NCI-H1930 (cell line): ENCODE data around the gene PRKG2.

Experiments
- DNase-seq, 2 experiments: peaks; one replicate each; lab custom pipeline; 2025; lab: John Stamatoyannopoulos, UW

The PRKG2 gene

DNA sequence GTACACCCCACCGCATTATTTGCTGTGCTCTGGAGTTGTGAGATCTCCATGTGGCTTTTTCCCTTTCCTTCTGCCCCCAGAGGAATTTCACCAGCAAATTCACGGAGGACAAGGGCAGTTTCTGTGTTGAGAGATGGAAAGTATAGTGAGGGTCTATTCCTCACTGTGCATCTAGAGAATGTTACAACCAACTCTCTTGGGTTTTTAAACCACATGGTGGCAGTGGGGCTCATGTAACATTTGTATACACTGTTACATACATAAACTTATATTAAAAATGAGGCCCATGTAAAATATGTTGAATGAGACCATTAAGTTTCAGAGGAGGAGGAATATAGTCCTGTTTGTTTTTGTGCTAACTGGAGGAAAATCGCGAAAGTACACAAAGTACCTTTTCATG is 909 bp upstream of the PRKG2 start:
- no peak for DNase-seq

DNA sequence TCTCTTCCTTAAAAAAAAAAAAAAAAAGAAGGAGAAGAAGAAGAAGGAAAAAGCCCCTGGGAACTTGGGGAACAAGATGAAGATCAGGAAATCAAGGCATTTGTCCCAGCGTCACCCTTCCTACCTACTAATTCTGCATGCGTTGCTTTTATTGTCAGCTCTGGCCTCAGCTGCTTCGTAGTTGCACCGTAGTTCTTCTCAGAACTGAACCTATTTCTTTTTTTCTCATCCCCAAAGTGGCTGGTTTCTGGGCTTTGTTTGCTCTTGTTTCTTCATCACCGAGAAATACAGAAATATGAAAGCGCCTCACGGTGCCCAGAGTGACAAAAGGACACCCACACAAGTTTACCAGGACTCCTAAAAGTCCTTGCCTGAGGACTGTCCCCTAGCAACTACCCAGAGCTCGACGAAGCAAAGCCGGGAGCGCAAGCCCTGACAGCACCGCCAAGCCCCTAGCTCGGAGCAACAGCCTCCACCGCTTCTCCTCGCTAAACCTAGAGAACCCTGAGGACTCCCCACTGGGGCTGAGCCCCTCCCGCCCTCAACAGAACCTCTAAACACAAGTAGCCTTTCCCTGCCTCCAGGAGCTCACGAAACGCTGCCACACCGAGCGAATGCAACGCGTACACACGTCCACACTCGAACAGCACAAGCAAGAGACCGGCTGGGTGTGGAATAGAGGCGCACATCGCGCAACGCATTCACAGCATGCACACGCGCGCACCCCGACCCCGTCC is 710 bp downstream of the PRKG2 start:
- no peak for DNase-seq

DNA sequence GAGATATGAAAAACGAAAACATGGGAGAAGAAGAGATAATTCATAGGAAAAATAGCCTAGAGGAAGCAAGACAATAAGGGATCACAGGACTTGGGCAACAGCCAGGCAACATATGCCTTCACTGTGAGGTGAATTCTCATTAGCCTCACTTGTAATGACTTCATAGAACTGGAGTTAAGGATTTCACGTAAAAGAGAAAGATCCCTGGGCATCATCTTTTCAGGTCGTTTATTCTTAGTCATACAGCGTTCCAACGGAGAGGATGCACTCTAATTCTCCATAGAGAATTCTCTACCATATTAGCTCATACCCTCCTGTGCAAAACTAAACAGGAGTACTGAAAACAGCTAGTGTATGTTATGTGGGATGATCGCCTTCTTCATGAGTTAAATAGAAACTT is 1.4 kb downstream of the PRKG2 start:
- DNase-seq = no peak

DNA sequence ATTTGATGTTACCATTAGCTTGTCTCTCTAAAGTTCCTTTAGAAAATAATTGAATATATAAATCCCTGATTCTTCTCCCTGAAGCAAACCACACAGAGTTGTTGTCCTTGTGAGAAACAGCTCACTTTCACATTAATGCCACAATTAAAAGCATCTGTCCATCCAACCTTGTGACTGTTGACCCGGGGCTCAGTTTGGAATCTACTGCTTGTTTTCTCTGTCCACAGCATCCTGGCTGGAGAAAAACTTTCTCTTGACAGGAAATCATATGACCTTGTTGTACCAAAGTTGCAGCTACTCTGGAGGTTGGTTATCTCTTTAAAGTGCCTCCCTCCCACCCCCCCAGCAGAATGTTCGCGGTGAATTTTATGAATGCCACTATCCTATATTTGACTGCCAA is 3.1 kb downstream of the PRKG2 start:
- no peak for DNase-seq

DNA sequence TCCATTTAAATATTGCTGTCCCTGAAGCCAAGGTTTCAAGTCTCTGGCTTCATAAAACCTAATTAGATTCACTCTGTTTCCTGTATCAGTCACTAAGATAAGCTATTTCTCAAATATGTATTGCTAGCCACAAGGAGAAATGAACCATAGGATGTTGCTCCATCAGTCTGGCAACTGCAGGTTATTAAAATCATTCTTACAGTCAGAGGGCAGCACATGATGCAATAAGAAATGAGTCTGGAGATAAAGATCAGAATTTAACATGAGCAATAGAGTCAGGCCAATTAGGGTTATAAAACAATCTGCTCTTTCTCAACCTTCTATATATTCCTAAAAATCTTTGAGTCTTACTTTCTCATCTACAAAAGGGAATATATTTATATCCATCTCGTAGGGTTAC is 7.2 kb downstream of the PRKG2 start:
- DNase-seq = no peak

DNA sequence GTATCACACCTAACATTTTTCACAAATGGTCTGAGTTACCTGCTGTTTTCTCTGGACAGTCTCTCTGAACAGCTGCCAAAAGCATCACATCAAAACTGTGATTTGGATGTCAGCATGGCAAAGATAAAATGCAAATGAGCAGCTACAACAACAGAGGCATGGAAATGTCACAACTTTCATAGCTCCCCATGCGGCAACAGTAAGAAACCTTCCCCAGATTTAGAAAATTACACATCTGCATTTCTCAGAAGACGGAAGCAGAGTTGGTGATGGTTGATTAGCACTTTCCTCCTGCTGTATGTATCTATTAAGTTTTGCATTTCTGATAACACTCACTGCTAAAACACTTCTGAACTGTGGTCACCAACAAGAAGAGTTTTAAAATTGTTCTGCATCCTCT is 9.7 kb downstream of the PRKG2 start:
- DNase-seq = no peak

DNA sequence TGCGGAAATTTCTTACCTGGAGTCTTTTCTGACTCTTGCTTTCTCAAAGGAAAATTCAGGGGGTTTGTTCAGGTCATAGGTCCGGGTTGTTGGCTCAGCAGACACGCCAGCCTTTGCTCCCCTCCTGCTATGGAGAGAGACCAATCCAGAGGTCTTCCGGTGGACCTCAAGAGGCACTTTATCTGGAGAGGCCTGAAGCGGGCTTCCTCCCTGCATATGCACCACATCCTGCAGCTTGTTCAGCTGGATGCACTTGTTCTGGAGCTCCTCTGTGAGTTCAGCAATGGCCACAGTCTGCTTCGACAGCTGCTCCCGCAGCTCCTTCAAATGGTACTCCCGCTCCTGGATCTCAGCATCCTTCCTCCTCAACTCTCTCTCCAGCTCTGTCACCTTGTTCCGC is 10.5 kb downstream of the PRKG2 start:
- DNase-seq = no peak

DNA sequence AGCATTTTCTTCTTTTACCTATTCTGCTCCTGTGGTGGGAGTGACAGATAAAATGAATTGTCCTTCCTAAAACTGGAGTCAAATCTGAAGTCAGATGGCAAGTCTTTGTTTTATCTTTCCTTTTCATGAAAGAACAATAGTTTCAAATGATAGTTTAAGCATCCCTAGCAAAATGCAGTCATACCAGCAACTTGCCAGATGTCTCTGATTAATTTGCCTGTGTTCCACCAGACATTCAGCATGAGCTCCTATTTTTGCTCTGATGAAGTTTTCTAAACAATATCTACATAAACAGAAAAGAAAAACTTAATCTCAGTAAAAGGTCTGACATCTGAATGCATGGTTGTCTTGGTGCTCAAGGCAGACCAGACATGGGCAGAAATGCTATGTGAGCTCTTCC is 15.2 kb downstream of the PRKG2 start:
- no peak for DNase-seq

DNA sequence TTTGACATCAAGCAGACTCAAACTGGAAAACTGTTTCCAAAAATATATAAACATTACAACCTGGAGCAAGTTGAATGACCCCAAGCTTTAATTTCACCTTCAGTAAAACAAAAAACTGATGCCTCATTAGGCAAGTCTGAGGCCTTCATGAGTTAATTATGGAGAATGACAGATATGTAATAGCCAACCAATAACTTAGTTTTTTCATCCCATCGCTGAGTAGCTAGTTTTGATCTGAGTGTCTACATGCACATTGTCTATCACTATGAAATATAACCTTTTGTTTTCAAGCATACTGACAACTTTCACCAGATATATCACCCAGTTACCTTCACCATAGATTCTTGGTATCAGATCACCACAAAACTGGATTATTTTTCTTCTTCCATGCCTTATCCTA is 16.4 kb downstream of the PRKG2 start:
- DNase-seq = no peak

DNA sequence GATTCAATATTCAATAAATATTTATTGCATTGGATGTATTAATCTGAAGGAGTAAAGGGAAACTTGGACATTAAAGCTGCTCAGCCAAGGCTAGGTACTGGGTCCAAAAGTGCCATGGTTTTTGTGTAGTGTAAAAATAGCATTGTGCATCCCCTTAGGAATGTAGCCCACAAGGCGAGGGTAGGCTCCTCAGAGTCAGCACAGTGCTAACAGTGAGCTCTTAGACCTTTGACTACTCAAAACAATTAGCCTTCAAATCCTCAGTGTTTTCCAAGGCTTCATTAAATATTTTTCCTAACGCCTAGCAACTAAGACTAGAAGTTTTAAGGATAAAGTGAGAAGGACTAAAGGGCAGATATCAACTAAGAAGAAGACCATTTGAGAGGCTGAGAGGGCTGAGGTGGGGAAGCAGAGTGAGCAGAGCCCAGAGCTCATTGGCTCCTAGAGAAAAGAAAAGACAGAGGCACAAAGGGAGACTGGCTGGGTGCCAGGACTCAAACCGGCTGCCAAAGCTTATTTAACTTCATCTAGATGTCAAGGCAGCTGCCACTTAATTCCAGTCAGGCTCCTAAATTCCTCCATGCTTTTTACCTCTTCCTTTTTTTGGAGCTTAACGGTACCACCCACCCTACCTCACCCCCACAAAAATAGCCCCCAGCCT is 17.0 kb downstream of the PRKG2 start:
- DNase-seq = peak in 1 of 2 experiments; percentile 5

DNA sequence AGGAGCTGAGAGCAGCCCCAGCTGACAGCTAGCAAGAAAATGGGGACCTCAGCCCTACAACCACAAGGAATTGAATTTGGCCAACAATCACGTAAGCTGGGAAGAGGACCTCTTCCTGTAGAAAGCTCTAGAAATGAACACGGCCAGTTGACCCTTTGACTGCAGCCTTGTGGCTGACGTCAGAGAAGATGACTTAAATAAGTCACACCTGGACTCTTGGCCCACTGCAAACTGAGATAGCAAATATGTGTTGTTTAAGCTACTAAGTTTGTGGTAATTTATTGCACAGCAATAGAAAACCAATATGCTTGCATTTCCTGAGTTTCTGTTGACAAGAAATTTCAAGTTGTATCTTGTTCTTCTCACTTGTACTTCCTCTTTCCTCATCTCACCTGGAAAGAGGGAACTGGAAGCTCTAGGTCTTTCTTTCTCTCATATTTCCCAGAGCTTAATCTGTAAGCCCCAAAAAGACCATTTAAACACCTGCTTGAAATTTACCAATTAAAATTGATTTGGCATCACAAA is 18.8 kb downstream of the PRKG2 start:
- no peak for DNase-seq

DNA sequence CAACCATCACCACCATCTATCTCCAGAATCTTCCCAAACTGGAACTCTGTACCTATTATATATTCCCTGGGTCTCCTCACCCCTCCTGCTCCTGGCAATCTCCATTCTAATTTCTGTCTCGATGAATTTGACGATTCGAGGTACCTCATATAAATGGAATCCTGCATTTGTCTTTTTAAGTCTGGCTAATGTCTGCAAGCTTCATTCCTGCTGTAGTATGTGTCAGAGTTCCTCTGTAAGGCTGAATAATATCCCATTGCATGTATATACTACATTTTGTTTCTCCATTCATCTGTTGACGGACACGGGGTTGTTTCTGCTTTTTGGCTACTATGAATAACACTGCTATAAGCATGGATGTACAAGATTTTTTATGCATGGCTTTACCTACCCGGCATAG is 19.5 kb downstream of the PRKG2 start:
- DNase-seq = no peak

DNA sequence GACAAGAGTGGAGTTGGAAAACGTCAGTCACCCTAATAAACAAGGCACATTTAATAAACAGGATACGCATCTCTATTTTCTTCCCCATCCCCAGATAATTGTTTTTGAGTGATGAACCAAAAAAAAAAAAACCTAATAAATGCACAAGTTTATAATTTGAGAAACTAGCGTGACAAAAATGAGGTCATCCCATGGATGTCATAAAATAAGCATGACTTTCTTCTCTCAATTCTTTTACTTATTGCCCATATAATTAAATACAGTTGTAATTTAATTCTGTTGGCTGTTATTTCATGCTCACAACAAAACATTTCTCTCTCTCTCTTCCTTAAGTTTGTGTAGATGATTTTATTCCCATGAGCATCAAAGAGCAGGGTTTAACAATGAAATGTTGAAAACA is 20.7 kb downstream of the PRKG2 start:
- DNase-seq = no peak

DNA sequence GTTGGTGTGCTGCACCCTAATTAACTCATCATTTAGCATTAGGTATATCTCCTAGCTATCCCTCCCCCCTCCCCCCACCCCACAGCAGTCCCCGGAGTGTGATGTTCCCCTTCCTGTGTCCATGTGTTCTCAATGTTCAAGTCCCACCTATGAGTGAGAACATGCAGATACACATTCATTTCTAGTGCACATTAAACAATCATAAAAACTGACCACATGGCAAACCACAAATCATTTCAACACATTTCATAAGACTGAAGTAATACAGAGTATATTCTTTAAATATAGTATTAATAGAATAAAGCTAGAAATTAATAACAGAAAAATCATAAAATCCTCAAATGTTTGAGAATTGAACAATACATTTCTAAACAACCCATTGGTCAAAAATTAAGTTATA is 34.1 kb downstream of the PRKG2 start:
- DNase-seq = no peak

DNA sequence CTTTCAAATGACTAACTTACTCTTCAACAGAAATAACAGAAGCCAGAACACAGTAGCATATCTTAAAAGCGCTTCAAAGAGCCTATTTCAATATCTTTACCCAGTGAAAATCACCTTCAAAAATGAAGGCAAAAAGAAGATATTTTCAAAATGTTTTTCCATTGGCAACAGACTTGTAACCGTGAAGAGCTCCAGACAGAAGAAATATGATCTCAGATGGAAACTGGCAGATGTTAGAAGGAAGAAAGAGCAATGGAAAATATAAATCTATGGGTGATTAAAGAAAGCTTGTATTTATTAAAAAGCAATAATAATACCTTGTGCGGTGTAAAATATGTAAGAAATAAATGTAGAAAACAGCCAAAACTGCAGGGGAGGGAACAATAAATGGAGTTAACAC is 35.7 kb downstream of the PRKG2 start:
- DNase-seq = no peak

DNA sequence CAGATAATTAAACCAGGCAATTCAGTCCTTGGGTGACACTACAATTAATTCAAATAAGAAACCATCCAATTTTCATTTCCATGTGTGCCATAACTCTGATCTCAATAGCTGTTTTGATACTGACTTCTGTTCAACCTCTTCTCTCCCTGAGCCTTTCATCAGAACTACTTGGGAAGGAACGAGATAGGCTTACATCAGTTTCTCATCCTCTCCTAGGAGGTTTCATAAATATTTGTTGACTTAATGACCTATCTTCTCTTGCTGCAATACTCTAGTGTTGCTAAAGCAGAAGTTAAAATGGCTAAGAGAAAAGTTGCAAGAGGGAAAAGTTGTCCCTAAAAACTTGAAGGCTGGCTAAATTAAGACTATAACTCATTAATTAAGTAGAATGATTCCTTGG is 41.8 kb downstream of the PRKG2 start:
- DNase-seq = no peak

DNA sequence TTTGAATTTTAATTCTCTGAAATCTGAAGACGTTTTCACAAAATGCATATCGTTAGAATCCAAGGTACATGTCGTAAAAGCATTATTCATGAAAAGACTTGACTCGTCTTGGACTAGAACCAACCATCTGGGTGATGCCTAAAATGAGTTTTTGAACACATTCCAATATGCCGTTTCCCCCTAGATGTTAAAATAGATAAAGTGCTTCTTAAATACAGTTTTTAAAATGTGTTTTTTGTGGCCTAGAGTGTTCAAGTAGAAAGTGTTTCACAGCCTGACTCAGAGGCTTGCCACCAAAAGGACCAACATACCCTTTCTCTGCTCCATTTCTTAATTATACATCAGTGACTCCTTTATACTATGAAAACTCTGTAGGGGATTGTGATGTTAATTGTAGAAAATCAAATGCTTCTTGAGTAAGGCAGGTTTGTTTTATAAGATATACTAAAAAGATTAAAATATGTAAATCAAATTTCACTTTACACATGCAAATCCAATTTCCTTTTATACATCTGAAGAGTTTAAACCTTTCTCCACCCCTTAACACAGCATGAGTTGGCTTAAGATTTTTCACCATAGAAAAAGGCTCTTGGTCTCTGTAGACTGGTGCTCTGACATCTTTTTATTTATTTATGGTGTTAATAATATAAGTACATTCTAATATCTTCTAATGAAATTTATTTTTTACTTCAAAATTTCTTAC is 48.4 kb downstream of the PRKG2 start:
- DNase-seq = no peak

DNA sequence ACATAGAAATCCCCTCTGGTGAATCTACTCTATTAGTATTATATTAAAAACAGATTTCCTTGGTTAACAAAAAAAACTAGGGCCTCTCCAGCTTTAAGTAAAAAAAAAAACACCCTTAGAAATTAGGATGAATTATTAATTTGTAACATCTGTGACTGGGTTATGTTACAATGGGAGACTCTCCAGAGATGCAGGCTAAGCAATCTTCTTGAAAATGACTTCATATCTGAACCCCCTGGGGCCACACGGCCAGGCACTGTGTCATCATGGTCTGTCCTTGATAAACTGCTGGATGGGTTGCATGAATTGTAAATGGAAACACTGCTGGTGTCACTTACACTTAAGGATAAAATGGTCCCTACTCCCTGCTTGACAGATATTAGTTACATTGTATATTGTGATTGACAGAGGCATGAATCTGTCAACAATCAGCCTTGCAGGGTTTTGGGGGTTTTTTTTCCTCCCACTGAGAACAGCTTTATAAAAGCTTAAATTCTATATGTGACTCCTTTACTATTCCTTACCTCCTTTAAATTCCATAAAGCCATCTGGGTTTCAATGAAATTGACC is 49.1 kb downstream of the PRKG2 start:
- DNase-seq = no peak

DNA sequence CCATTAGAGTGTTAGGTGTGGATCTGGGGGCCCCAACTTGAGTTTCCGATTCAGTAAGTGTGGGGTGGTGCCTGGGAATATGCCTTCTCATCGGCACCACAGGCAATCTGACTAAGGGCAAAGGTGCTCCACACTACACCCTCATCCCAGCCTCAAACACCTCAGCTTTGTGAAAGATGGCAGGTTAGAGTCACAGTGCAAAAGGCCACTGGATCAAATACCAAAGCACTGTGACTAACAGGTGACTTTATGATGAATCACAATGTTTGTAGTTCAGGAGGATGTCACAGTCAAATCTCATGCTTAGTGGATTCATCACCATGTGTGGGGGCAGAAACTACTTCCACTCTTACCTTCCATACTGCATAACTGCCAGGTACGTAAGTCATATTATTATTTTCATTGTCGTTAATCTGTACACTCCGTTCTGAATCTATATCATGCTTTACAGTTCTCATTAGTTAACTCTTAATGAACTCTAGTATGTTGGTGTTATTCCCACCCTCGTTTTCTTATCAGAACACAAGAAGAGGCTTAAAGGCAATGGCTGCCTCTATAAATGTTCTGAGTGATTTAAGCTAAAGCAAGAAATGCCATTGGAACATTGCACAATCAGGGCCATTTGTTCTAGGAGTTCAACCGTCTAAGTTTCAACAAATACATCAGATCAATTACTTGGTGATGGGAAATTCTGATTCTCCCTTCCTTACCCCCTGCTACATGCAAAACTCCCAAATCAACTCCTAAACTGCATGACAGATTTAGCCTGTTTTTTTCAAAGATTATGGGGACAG is 50.2 kb downstream of the PRKG2 start:
- no peak for DNase-seq

DNA sequence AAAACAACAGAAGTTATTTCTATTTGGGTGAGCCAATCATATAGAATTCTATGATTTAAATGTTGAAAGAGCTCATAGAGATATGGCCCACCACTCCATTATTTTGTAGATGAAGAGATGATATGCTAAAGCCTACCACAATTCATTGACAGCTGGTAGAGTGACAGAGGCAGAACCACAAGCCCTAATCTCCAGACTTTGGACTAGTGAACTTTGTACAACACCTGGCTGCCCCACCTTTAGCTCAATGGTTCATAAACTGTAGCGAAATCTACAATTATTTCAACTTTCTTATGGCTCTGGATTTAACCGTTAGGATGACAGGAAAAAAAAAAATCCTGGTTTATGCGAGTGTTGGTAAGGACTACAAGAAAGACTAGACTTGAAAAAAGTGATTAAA is 50.9 kb downstream of the PRKG2 start:
- DNase-seq = no peak

DNA sequence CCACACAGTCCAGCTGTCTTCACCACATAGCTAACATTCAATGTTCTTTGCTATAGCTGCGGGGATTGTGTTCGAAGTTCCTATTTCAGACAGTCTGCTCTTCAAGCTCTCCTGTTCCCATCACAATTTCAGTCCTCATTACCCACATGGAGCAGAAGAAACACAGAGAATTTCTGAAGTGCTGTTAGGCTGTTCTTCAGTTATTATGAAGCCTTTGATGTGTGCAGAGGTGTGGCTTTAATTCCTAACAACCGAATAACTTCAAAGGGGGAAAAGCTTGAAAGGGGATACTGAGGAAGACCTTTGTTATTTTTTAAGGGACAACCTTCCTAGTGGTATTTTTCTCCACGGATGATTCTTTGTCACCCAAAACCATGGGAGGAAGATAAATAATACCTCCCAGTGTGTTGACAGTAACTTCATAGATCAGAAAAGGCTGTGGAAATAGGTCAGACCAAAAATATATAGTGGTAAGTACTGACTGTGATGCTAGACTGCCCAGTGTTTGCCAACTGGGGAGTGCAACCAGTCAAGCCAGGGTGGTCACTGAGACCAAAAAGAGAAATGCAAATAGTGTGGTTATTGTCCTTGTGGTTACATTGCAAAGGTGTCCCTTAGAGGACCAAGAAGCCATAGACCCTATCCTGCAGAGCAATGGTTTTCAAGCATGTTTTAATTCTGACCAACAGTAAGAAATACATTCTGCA is 52.1 kb downstream of the PRKG2 start:
- no peak for DNase-seq
